Germinal center (tissue), 1 donor: ENCODE data around the gene LY6G6C.

Source experiments
- DNase-seq: peaks from one replicate; pipeline ENCODE4 v3.0.0; 2012; ENCODE audit warnings: mixed read lengths, low spot score

Gene LY6G6C, protein sequence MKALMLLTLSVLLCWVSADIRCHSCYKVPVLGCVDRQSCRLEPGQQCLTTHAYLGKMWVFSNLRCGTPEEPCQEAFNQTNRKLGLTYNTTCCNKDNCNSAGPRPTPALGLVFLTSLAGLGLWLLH

DNA sequence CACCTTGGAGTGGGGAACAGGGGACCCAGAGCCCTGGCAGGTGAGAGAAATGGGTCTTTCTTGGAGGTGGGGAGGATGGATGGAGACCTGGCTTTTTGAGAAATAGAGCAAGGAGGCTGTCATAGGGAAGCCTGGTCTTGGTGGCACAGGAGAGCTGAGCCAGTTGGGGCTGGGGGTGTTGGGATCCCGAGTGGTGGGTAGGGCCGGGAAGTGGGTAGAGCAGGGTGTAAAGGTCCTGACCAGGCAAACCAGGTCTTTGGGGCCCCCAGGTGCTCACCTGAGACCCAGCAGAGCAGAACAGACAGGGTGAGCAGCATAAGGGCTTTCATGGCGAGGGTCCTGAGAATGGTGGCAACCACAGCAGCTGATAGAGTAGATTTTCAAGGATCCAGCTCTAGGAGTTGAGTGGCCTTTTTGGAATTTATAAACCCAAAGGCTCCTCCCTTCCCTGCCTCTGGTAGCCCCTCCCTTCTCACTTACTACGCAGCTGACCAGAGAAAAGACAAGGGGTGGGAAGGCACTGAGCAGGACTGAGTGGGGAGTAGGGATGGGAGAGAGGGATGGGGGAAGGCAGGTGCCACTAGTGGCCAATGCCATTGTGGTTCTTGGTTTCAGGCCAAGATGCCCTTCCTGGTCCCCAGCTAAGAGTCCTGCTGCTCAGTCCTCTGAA, at the start of gene LY6G6C:
LY6G6C (minus strand) TSS at position 396 of the 670 bp plus-strand sequence; CDS start at position 329, 67 bp downstream.
- DNase-seq, result no peak

DNA sequence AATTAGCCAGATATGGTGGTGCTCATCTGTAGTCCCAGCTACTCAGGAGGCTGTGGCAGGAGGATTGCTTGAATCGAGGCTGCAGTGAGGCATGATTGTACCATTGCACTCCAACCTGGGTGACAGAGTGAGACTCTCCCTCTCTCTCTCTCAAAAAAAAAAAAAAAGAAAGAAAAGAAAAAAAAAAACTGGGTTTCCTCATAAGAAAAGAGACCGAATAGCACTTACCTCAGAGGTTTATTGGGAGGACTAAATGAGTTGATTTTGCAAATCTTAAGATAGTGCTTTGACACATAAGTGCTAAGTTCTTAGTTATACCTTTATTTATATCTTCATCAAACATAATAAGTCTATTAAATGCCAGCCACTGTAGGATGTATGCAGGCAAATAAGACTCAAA, 49.3 kb upstream of the LY6G6C start:
- no peak for DNase-seq

DNA sequence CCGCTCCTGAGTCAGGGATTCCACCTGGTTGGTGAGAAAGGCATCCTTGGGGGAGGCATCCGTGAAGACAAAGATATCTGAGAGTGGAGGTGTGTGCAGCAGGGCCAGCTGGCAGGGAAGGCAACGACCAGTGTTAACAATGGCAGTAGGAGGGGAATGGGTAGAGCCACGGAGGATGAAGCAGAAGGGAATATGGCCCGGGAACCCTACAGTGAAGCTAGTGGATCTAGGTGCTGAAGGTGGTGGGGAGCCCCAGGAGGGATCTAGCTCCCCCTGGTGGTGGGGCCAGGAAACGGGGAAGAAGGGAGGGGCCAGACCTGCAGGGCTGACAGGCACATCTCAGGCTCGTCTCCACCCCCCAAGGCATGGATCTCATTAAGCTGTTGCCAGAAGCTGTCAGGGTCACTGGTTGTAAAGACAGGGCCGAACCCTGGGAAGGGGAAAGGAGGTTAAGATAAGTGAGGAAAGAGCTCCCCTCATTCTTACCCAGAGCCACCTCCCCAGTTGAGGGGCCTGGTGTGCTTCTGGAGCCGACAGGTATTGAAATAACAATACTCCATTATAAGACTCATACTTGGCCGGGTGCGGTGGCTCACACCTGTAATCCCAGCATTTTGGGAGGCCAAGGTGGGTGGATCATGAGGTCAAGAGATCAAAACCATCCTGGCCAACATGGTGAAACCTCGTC, 48.3 kb upstream of the LY6G6C start:
- DNase-seq, result peak; percentile 92

DNA sequence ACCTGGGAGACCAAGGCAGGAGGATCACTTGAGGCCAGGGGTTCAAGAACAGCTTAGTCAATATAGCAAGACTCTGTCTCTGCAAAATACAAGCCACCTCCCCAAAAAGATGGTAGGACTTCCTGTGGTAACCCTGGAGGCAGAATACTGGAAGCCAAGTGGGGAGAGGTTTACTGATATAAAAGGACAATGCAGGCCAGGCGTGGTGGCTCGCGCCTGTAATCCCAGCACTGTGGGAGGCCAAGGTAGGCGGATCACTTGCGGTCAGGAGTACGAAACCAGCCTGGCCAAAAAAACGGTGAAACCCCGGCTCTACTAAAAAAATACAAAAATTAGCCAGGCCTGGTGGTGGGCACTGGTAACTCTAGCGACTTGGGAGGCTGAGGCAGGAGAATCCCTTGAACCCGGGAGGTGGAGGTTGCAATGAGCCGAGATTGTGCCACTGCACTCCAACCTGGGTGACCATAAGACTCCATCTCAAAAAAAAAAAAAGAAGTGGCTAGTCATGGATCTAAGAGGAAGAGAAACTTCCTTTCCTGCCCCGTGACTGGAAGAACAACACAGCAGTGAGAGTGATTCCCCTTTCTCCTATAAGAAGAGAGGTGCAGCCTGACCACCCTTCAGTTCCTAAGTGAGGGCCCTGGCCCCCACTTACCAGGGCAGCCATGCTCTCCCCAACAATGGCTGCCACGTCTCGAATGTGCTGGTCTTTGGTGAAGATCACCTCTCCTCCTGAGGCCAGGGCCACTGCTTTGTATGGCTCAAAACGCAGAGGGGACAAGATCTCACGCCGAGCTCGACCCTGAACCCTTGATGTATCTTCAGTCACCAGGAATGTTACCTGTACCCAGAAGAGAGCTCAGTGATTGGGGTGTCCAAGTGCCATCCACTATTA, 47.1 kb upstream of the LY6G6C start:
- no peak for DNase-seq

DNA sequence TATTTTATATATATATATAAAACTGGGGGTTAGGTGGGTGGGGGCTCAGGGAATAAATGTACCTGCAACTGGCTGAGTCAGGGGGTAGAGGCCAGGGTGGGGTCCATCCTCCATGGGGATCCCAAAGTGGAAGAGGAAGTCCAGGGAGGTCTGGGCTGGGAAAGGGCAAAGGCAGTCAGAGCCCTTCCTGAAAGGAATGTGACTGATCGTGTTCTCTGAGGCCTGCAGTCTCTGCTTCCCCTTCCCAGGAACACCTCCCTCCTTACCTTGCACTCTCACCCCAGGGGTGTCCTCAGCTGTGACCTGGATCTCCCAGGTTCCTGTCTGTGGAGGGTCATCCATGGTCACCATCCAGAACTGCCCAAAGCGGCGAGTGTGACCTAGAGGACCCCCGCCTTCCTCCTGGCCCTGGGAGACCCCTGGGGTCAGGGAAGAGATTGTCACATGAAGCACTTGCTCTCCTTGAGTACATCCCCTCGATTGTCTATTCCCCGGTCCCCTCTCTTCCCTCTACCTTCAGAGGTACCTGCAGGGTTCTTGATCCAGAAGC, 45.6 kb upstream of the LY6G6C start:
- no peak for DNase-seq

GRCh38 chr6:31765910-31766794, 44.6 kb upstream of the LY6G6C start:
- no peak for DNase-seq

GRCh38 chr6:31765559-31765909, 44.0 kb upstream of the LY6G6C start:
- DNase-seq, result no peak

DNA sequence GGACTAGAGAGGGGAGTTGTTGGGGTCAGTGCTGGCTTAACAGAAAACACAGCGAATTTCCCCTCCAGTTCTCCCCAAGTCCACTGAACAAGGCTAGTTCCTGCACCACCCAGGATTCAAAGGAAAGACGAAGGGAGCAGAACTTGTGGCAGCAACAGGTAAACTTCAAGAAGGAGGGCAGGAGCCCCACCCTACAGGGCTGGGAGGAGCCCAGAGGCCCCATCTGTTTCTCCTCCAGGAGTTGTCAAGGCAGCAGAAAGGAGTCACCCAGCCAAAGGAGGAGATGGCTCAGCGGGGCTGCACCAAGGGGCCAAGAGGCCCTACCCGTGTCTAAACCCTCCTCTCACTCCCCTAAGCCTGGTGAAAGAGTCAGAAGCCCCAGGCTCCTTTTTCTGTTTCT, 42.7 kb upstream of the LY6G6C start:
- no peak for DNase-seq

- DNase-seq, result no peak
Observed at GRCh38 chr6:31763619-31763940, 42.0 kb upstream of the LY6G6C start.

DNA sequence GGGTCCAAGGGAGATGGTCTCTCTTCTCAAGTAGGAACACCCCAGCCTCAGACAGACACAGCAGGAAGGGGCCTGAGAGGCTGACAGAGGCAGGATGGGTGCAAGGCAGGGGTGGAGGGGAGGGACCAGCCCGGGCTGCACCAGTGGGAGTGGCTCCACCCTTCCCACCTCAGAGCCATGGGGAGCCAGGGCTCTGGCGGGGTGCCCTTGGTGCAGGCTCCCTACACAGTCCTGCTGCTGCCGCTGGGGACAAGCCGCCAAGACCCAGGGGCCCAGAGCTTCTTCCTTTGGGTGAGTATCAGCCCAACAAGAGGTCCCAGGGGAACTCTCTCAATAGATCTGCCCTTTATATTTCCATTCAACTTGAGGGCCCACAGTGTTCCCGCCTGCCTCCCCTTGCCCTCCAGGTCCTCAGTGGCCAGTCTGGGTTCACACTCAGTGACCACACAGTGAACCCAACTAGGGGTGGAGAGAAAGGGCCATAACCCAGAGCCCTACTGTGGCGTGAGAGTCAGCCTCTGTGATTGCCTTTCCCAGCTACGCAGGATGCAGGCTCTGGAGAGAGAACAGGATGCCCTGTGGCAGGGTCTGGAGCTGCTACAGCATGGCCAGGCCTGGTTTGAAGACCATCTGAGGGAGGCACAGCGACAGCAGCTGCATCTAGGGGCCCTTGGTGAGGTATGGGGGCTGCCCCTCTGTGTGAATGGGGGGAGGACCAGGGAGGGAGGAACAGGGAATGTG, 41.5 kb upstream of the LY6G6C start:
- no peak for DNase-seq

DNA sequence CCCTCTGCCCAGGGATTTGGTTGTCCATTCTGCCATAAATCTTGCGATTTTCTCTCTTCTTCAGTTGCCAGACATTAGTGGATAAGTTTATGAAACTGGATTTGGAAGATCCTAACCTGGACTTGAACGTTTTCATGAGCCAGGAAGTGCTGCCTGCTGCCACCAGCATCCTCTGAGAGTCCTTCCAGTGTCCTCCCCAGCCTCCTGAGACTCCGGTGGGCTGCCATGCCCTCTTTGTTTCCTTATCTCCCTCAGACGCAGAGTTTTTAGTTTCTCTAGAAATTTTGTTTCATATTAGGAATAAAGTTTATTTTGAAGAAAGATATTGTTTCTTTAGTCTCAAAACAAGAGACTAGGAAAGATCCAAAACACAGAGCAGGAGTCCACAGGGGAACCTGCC, 40.8 kb upstream of the LY6G6C start, which contains the start of gene SAPCD1:
SAPCD1 (plus strand) TSS at position 301 of the 400 bp plus-strand sequence. CDS start 399 bp downstream, outside the sequence.
- no peak for DNase-seq

DNA sequence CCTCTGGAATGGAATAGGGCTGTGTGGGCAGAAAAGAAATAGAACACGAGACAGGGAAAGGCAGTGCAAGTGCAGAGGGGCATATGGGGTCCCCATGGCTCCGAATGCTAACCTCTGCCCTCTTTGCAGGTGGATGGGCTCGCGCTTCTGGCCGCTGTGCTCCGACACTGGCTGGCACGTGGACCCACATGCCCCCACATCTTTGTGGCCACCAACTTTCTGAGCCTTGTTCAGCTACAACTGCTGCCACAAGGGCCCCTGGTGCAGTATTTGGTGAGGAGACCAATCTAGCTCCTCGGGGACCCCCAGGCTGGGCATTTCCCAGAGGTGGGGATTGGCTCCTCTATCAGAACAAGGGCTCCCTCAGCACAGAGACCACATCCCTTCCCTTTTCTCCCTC, 39.8 kb upstream of the LY6G6C start:
- no peak for DNase-seq

- DNase-seq, result no peak
Observed at GRCh38 chr6:31760790-31761189, 39.2 kb upstream of the LY6G6C start.

DNA sequence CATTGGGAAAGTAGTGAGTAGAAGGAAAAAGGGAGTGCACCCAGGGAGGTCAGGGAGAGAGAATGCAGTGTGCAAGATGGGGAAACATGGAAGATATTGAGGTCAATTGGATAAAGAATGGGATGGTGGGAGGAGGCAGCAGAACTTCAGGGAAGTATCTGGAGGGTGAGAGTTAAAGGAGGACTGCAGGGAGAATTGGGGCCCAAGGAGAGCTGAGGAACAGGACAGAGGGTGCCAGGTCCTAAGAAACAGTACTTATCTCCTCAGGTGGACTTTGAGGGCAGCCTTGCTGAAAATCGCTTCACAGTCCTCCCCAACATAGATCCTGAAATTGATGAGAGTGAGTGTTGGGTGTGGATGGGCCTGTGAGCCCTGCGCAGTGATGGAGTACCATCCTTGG, 36.7 kb upstream of the LY6G6C start:
- no peak for DNase-seq

- no peak for DNase-seq
Observed at GRCh38 chr6:31752739-31753319, 31.3 kb upstream of the LY6G6C start.

DNA sequence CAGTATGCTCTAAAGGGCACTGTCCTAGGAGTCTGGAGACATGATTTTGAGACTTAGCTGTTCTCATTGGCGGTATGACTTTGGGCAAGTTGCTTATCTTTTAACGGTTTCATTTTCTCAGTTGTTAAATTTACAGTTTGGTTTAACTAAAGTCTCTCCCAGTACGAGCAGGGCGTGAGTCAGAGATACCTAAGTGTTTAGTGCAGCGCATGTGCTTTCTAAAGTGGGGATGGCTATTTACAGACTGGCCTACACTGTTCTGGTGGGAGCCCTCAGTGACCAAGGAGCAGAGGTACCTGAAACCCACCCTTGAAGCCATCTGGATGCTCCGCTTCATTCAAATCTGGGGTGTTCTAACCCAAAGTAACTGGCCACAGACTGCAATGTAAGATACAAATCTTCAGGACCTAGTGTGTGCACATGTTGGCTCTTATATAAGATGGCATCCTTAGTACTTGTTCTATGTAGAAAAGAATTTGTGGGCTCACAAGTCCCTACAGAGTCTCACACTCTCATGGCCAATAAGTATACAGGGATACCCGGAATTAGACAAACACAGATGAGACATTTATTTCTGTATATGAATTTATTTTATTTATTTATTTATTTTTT, 29.0 kb upstream of the LY6G6C start:
- no peak for DNase-seq

- DNase-seq, result no peak
Observed at GRCh38 chr6:31749301-31750036, 27.9 kb upstream of the LY6G6C start.

GRCh38 chr6:31744422-31744821, 22.9 kb upstream of the LY6G6C start:
- DNase-seq, result no peak

DNA sequence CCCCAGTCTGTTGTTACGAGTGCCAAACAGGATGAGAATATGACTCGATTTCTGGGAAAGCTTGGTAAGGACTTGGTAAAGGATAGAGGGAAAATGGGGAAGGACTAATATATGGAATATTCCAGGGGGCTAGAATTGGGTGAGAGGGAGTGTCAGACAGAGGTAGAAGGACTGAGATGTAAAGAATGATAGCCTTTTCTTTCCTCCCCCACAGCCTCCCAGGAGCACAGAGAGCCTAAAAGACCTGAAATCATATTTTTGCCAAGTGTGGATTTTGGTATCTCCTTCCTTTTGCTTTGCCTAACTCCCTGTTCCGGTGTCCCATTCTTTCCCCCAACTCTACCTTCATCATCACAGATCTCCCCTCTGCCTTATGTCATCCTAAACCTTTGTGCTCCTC, 21.3 kb upstream of the LY6G6C start:
- no peak for DNase-seq
